Kidney epithelial cell (primary cell): ENCODE results near the gene HS3ST2. TPM values are rescaled to one million over a fixed set of nuclear protein-coding genes. Genes with fewer than 3 reads are reported as not detected.

Experiments used
- DNase-seq: peaks from one replicate; pipeline ENCODE4 v3.0.0-alpha.2; 2010; ENCODE audit warnings: low read depth
- H3K27me3 ChIP-seq: 2 replicates; pipeline ENCODE4 v1.6.0; 2011; ENCODE audit warnings: low read length; ENCODE audit not compliant: control insufficient read depth, insufficient read depth
- H3K36me3 ChIP-seq: 2 replicates; pipeline ENCODE4 v1.5.1; 2011; ENCODE audit warnings: low read length; ENCODE audit not compliant: control insufficient read depth, insufficient read depth
- H3K4me3 ChIP-seq: 2 replicates; pipeline ENCODE4 v1.5.1; 2011; ENCODE audit warnings: low read depth, mild to moderate bottlenecking, control low read depth, low read length
- CTCF ChIP-seq: IDR thresholded peaks from 2 replicates; pipeline ENCODE4 v1.5.1; 2011; ENCODE audit warnings: mild to moderate bottlenecking, moderate library complexity, low read length, control low read depth, inconsistent platforms; ENCODE audit not compliant: insufficient read depth, poor library complexity, severe bottlenecking
- total RNA-seq: library from RNA; depleted of rRNA; stranded (reverse); fragments of >200 nt; gene quantifications from 2 replicates; pipeline ENCODE4 v1.2.3, GENCODE V29; 2015

HS3ST2 gene
- total RNA-seq, 1 donor from 2014 or later, result 2.5 TPM

- H3K36me3 ChIP-seq, result no peaks in the 10 kb centered on the region
- H3K4me3 ChIP-seq, result no peak overlapping the region
- H3K27me3 ChIP-seq, result no peaks in the 10 kb centered on the region
- no peak for DNase-seq
- no peak for TF ChIP-seq CTCF
Observed at GRCh38 chr16:22786691-22787090, 27.3 kb upstream of the HS3ST2 start.

- TF ChIP-seq CTCF, result no peak
- Histone ChIP-seq H3K27me3 (no peaks in the 10 kb centered on the region), H3K4me3 (no peak overlapping the region), H3K36me3 (no peaks in the 10 kb centered on the region)
- DNase-seq, result peak; percentile 2
Observed at GRCh38 chr16:22787466-22788192, 26.3 kb upstream of the HS3ST2 start.

- no peak for DNase-seq
- Histone ChIP-seq H3K27me3 (no peaks in the 10 kb centered on the region), H3K4me3 (no peak overlapping the region), H3K36me3 (no peaks in the 10 kb centered on the region)
- TF ChIP-seq CTCF, result no peak
Observed at GRCh38 chr16:22788193-22788530, 25.8 kb upstream of the HS3ST2 start.

GRCh38 chr16:22789281-22789945 lies 24.5 kb upstream of the HS3ST2 start:
- H3K27me3 ChIP-seq, result no peaks in the 10 kb centered on the region
- H3K36me3 ChIP-seq, result no peaks in the 10 kb centered on the region
- no peak overlapping the region for H3K4me3 ChIP-seq
- no peak for DNase-seq
- TF ChIP-seq CTCF, result no peak

GRCh38 chr16:22797551-22797950 lies 16.4 kb upstream of the HS3ST2 start:
- Histone ChIP-seq H3K36me3 (no peaks in the 10 kb centered on the region), H3K4me3 (no peak overlapping the region), H3K27me3 (no peaks in the 10 kb centered on the region)
- TF ChIP-seq CTCF, result no peak
- no peak for DNase-seq
